NCI-H2029 (cell line): ENCODE data around the gene GPR25.

Experiments used
- DNase-seq: peaks from one replicate; lab custom pipeline; 2025; lab: John Stamatoyannopoulos, UW

The GPR25 gene

DNA sequence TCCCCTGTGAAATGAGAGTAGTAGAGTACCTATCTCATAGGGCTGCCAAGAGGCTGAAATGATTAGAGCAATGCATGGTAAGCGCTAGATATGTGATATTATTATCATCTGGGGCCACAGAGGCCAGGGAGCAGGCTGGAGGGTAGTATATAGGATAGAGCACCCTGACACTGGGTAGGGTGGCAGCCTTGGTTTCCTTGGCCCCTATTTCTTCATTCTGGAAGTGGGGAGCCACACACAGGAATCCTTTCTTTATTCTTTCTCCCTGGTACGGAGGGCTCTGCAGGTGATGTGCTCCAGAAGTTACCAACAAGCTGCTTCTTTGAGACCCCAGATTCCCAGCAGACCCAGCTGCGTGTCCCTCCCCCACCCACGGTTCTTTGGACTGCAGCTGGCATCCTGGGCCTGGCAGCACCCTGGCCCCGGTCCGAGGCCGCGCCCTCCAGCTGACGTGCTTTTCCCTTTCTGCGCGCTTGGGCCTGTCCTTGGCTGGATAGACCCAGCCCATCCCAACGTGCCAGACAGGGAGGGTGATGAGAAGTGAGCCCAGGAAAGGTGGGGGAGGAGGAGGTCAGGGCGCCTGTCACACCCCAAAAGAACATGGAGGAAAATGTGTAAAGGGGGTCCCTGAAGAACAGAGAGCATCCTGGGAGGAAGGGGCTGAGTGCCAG lies 40.1 kb downstream of the GPR25 start:
- no peak for DNase-seq

DNA sequence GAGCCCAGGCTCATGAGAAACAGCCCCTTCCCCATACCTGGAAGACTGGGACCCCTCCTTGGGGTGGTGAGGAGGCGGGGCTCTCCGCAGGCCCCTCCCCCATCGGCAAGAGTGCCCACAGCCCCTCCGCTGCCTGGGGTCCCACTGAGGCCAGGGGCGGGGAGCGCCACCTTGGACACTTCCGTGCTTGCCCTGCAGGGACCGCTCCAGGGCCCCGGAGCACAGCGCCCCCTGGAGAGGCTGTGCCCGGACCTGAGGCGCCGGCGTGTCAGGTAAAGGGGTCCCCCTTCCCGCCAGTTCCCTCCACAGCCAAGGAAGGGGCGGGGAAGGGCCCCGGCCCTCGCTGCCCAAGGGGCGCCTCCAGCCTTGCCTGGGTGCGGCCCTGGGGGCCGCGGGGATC lies 43.4 kb downstream of the GPR25 start:
- no peak for DNase-seq

DNA sequence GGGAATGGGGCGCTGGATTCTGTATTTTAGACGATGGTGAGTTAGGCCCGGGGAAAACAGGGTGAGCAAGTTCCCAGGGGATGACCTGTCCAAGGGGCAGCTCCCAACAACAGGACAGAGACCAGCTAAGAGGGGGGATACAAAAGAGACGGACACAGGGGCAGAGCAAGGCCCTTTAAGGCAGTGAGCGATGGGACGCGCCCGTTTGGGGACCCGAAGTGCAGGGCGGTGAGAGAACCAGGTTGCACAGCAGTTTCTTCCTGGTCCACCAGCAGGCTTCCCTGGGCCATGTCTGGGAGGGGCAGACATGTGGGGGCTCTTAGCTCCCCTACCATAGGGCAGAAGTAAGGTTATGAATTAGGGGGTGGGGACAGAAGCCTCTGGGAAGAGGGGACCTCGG lies 43.9 kb downstream of the GPR25 start:
- no peak for DNase-seq

DNA sequence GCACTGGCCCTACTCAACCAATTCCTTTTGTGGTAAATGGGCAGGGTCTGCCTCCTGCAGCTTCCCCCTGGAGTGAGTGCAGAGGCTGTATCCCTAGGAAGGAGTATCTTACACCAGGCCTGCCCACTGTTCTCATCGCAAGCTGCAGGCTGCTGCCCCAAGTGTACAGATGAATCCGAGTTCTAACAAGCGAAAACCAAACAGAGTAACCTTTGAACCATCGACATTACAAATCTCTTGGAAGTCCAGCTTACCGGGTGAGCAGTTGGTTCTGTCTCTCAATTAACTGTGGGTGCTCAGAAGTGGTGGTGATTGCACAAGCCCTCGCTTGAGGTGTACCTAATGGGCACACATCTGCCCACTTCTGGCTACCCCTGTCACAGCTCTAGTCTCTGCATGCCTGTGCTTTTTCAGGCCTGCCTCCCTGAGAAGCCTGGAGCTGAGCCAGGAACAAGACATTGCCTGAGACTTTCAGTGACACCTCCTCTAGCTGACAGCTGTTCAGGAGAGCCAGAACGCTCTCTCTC lies 44.6 kb downstream of the GPR25 start:
- DNase-seq = no peak

DNA sequence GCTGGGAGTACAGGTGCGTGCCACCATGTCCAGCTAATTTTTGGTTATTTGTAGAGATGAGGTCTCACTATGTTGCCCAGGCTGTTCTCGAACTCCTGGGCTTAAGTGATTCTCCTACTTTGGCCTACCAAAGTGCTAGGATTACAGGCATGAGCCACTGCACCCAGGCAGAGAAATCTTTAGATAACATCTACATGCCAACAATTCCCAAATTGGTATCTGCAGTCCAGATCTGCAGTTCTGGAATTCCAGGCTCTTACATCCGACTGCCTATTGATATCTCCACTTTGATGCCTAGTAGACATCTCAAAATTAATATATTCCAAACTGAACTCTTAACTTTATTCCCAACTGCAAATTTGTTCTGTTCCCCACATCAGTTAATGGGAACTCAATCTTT lies 45.2 kb downstream of the GPR25 start:
- DNase-seq = no peak

DNA sequence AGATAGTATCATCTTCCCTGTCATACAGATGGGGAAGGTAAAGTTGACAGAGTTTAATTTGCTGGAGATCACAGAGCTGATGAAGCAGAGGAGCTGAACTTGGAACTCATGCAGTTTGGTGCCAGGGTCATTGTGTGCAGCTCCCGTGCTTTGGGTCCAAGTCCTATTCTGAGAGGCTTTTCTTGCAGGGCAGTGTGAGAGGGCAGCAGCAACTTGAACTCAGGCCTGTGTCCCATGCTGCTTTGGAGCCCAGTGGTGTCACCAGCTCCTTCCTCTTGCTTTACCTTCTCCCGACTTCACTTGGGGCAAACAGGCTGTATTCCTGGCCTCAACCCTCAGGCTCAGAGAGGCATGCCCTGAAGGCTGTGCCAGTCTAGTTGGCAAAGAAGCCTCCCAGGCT lies 46.6 kb downstream of the GPR25 start:
- no peak for DNase-seq

DNA sequence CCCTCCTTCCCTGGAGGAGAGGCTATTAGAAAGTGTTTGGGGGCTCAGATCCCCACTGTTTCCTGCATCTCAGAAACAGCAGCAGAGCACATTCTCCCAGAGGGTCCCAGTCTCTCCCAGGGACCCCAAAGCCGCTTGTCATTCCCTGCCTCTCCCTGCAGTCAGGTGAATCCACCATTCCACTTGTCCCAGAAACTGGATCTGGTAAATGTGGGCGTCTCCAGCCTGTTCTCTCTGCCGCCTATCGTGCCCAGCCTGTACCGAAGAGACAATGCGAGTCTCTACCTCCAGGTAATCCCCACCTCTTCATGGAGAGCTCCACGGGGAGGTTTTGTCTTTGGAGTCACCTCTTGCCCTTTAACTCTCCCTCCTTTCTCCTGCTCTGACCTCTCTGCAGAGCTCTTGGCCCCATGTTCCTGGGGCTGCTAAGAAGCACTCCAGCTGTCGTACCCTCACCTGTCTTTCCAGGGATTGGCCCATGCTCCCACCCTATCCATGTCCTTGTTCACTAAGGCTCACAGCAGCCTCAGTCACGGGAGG lies 48.9 kb downstream of the GPR25 start:
- no peak for DNase-seq

DNA sequence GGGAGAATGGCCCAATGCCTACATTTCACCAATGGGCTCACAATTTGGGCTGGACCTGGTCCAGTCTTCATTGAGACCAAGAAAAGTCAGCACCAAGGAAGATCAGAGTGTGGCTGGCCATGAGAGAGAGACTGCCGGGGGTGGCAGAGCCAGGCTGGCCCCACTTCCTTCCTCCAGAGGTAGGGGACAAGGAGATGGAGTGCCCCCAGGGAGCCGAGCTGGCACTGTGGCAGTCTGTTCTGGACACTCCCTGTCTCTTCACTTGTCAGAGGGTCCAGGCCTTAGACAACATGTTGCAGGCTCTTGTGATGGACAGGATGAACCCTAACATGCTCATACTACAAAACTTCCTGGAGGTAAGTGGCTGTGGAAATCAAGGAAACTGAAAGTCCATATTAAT lies 49.6 kb downstream of the GPR25 start:
- no peak for DNase-seq

DNA sequence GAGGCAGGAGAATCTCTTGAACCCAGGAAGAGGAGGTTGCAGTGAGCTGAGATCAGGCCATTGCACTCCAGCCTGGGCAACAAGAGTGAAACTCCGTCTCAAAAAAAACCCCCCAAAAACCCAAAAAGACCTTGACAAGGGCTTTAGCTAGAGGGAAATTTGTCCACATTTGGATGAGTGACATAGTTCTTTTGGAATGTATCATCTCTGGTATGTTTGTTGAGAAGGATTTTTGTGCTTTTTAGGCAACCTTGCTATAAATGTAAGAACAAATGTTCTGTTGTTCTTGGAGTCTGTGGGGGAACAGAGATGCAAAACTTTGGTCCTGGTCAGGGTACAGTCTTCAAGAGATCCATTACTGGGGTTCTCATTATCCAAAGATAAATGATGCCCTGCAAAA lies 50.8 kb downstream of the GPR25 start:
- DNase-seq = no peak
